ENCODE data around the gene C8B.

Gene C8B

GRCh38 chr1:56894014-56894413 lies 71.8 kb downstream of the C8B start:
- no peak for DNase-seq

- no peak for DNase-seq
Observed at GRCh38 chr1:56890229-56890628, 75.6 kb downstream of the C8B start.

GRCh38 chr1:56881417-56881816 lies 84.4 kb downstream of the C8B start:
- no peak for DNase-seq

- DNase-seq, result no peak
Observed at GRCh38 chr1:56880774-56881173, 85.0 kb downstream of the C8B start.

Data from NCI-H1105 (cell line).